ACC112 (cell line): Measurements from ENCODE around the gene ZNF791.
"Not testable (repeated sequence)": the region's sequence is repeated elsewhere in the genome, so short reads cannot be mapped to it uniquely, and the experiment has no call there.

Experiments used
- H2AFZ ChIP-seq: fragments of 200-600 bp; sonication (generic); one replicate; pipeline ENCODE4 v1.6.0; 2017; ENCODE audit warnings: antibody characterized with exemption, low read length; ENCODE audit not compliant: unreplicated experiment
- H3K27ac ChIP-seq: fragments of 200-600 bp; sonication (generic); 2 replicates; pipeline ENCODE4 v1.5.1; 2014; ENCODE audit warnings: low read depth, mild to moderate bottlenecking, antibody characterized with exemption, low read length, moderate library complexity
- H3K27me3 ChIP-seq: fragments of 200-600 bp; sonication (generic); 2 replicates; pipeline ENCODE4 v1.6.1; 2014; ENCODE audit warnings: mild to moderate bottlenecking, antibody characterized with exemption, low read length, moderate library complexity, mixed read lengths; ENCODE audit not compliant: insufficient read depth
- H3K36me3 ChIP-seq: fragments of 200-600 bp; sonication (generic); 2 replicates; pipeline ENCODE4 v1.6.1; 2016; ENCODE audit warnings: mild to moderate bottlenecking, antibody characterized with exemption, low read length, moderate library complexity, mixed read lengths; ENCODE audit not compliant: insufficient read depth
- H3K4me1 ChIP-seq: fragments of 200-600 bp; sonication (generic); one replicate; pipeline ENCODE4 v1.6.1; 2016; ENCODE audit warnings: low read length, mixed read lengths; ENCODE audit not compliant: insufficient read depth, unreplicated experiment, control insufficient read depth
- H3K4me3 ChIP-seq: fragments of 200-600 bp; sonication (generic); 2 replicates; pipeline ENCODE4 v1.5.1; 2014; ENCODE audit warnings: mild to moderate bottlenecking, low read depth, low read length
- H3K79me2 ChIP-seq: fragments of 200-600 bp; sonication (generic); one replicate; pipeline ENCODE4 v1.6.0; 2016; ENCODE audit warnings: low read length; ENCODE audit not compliant: control insufficient read depth, unreplicated experiment, insufficient read depth

ZNF791 gene

DNA sequence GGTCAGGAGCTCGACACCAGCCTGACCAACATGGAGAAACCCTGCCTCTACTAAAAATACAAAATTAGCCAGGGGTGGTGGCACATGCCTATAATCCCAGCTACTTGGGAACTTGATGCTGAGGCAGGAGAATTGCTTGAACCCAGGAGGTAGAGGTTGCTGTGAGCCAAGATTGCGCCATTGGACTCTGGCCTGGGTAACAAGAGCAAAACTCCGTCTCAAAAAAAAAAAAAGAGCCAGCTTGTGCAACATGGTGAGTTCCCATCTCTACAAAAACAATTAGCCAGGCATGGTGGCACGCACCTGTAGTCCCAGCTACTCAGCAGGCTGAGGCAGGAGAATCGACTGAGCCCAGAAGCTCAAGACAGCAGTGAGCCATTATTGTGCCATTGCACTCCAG lies 67.3 kb downstream of the ZNF791 start:
- not testable (repeated sequence) for H3K27me3 ChIP-seq

DNA sequence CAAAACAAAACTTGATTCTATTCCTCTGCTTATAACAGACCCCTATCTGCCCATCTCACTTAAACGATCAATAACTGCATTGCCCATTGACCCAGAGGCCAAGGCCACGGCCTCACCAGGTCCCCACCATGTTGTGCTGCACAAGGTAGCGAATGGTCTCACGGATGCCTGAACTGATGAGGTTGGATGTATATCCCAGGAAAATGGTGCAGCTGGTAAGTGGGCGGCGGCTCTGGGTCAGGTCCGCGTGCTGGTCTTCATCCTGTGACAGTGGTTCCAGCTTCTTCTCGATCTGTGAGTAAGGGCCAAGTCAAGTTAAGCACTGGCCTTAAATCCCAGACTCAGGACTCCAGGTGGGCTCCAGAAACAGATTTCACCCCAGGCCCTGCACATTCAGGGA lies 69.3 kb downstream of the ZNF791 start:
- H3K4me3 ChIP-seq = no peak overlapping the region

More for the DNA sequence above, 67.3 kb downstream of the ZNF791 start:
- H3K27ac ChIP-seq, H2AFZ ChIP-seq, H3K4me3 ChIP-seq, H3K36me3 ChIP-seq, H3K4me1 ChIP-seq, H3K79me2 ChIP-seq: not testable (repeated sequence)

DNA sequence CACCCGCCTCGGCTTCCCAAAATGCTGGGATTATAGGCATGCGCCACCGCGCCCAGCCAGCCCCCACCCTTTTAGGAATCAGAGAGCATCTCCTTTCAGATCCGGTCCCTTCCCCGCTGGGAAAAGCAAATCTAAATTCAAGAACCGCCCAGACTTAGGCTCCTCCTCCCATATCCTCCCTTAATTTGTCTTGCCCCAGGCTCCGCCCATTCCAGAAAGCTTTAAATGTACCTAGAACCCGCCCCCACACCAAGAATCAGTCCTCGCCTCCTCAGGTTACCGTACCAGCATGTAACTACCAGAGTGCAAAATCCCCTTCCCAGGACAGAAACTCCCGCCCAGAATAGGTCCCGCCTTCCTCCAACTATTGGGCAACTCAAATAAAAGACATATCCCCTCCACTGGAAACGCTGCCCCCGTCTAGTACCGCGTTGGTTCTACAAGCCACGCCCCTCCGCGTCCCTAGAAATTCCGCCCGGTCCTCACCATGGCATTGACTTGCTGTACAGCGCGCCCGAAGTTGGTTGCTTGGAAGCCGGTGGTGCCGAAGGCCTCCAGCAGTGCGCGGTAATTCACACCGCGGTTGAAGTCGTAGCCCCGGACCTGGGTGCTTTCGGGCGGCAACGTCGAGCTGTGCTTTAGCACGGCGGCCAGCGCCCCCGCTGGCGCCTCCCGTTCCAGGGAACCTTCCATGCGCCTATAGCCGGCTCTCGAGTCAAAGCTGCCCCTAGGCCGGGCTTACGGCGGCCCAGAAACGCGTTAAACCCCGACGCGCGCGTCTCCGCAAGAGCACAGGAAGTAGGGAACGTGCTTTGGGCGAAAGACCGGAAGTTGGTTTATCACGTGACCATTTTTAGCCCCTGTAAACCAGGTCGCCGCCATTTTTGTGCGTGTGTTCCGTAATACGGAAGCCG lies 70.6 kb downstream of the ZNF791 start, which contains the start of gene DHPS:
DHPS (minus strand) TSS at position 807 of the 914 bp plus-strand sequence; CDS start at position 693, 114 bp downstream.
- peaks cover 10% of the 10 kb centered on the region for H3K79me2 ChIP-seq
- peak within 1 kb of the TSS; percentile 88 for H2AFZ ChIP-seq
- peak within 1 kb of the TSS; percentile 95 for H3K4me3 ChIP-seq
- H3K27me3 ChIP-seq = no peaks in the 10 kb centered on the region
- H3K27ac ChIP-seq = peak within 1 kb of the TSS; percentile 98
- no peaks in the 10 kb centered on the region for H3K4me1 ChIP-seq
- no peaks in the 10 kb centered on the region for H3K36me3 ChIP-seq

More for the DNA sequence above, 69.3 kb downstream of the ZNF791 start:
- Histone ChIP-seq H3K79me2 (peaks cover 10% of the 10 kb centered on the region), H3K27me3 (no peaks in the 10 kb centered on the region), H3K27ac (no peak overlapping the region), H2AFZ (no peak overlapping the region), H3K36me3 (no peaks in the 10 kb centered on the region), H3K4me1 (no peaks in the 10 kb centered on the region)
